Sigmoid colon (tissue), 7 donors: ENCODE data around the gene PIP4K2C. TPM values are rescaled to one million over a fixed set of nuclear protein-coding genes. Genes with fewer than 3 reads are reported as not detected.

Source experiments
- DNase-seq: peaks from one replicate; pipeline ENCODE4 v3.0.0-alpha.2; 2019
- H3K27ac ChIP-seq, 4 donors: fragments of 200-600 bp; sonication (generic); one replicate each; pipeline ENCODE4 v1.5.1; 2016 to 2019; ENCODE audit warnings: mild to moderate bottlenecking in 1 of 4
- H3K27me3 ChIP-seq, 3 donors: fragments of 200-600 bp; sonication (generic); one replicate each; pipeline ENCODE4 v1.5.1; 2019; ENCODE audit warnings: mild to moderate bottlenecking in 1 of 3
- H3K36me3 ChIP-seq, 4 donors: fragments of 200-600 bp; sonication (generic); one replicate each; pipeline ENCODE4 v1.5.1; 2016 to 2019
- H3K4me1 ChIP-seq, 4 donors: fragments of 200-600 bp; sonication (generic); one replicate each; pipeline ENCODE4 v1.5.1; 2017 to 2019
- H3K4me3 ChIP-seq, 4 donors: fragments of 200-600 bp; sonication (generic); one replicate each; pipeline ENCODE4 v1.5.1; 2017 to 2019; ENCODE audit warnings: mild to moderate bottlenecking in 2 of 4, moderate library complexity in 1 of 4
- H3K9me3 ChIP-seq, 4 donors: fragments of 200-600 bp in 3 of 4; sonication (generic) in 3 of 4; one replicate each; pipeline versions ENCODE4 v1.5.1 to v1.6.1; 2013 to 2019
- CTCF ChIP-seq, 4 experiments: fragments of 450-650 bp in 3 of 4; fragments of 200-600 bp in 1 of 4; IDR thresholded peaks; one replicate each; pipeline ENCODE4 v1.5.1; 2016 to 2019; ENCODE audit warnings: antibody characterized with exemption in 4 of 4, mild to moderate bottlenecking in 3 of 4, moderate library complexity in 2 of 4
- EP300 ChIP-seq, 4 donors: sonication (generic); formaldehyde crosslinking; IDR thresholded peaks; one replicate each; pipeline ENCODE4 v1.6.1; 2017; ENCODE audit warnings: antibody characterized with exemption in 4 of 4
- POLR2A ChIP-seq, 2 donors: fragments of 450-650 bp; IDR thresholded peaks; one replicate each; pipeline ENCODE4 v1.6.1; 2016; ENCODE audit warnings: antibody characterized with exemption in 2 of 2, mild to moderate bottlenecking in 2 of 2, moderate library complexity in 2 of 2
- POLR2AphosphoS5 ChIP-seq, 4 donors: sonication (generic); formaldehyde crosslinking; IDR thresholded peaks; one replicate each; pipeline ENCODE4 v1.6.1; 2017; ENCODE audit warnings: antibody characterized with exemption in 4 of 4
- WGBS, 2 donors: extraction: QIAGEN DNeasy Blood & Tissue Kit; methylation state at CpG; one replicate each; pipeline ENCODE4 v1.1.7; 2013; 5-methylcytosine and 5-hydroxymethylcytosine counted together
- intact Hi-C: fragments of 100-400 bp; cut with DNase I; formaldehyde crosslinking; loops from one replicate; pipeline ENCODE4 v1.15.1; 2023
- polyA plus RNA-seq, 3 donors: library from polyadenylated mRNA; stranded (reverse); fragments of 200-250 nt; gene quantifications; one replicate each; pipeline ENCODE4 v1.2.3, GENCODE V29; 2013
- total RNA-seq, 4 donors: library from RNA; depleted of rRNA; stranded (reverse); fragments of >200 nt; gene quantifications; one replicate each; pipeline ENCODE4 v1.1.0, GENCODE V29; 2016
- donor health status: healthy with polysubstance abuse.
- donor health status: Bipolar disorder and iron deficiency.
- donor health status: healthy.

PIP4K2C gene
- total and polyA plus RNA-seq, 7 donors, result 13.3 to 30.5 (median 21.0) TPM

- peak overlapping the region; percentile 97 to 99 (median 98) for H3K27ac ChIP-seq
- H3K4me3 ChIP-seq, result no peak overlapping the region
- no peaks in the 10 kb centered on the region for H3K9me3 ChIP-seq
- no peaks in the 10 kb centered on the region for H3K27me3 ChIP-seq
- H3K36me3 ChIP-seq, result peaks cover 0 to 28% (median 15%) of the 10 kb centered on the region in 4 donors
- intact Hi-C loops, result loop anchor here (5.0 kb wide), 1 partner anchor 60 kb away; the partner anchor contains the start of gene DCTN2
- peaks cover 0 to 53% (median 42%) of the 10 kb centered on the region in 4 donors for H3K4me1 ChIP-seq
- WGBS, 2 donors, result 95% methylated on average over 11 of the region's 11 CpGs
- no peak for TF ChIP-seq EP300 (IDR thresholded peaks at IDR 0.05)
- no peak for TF ChIP-seq POLR2AphosphoS5 (IDR thresholded peaks at IDR 0.05)
- no peak for TF ChIP-seq CTCF (IDR thresholded peaks at IDR 0.05)
- no peak for TF ChIP-seq POLR2A (IDR thresholded peaks at IDR 0.05)
- no peak for DNase-seq
Measured at GRCh38 chr12:57606821-57607220, 15.8 kb downstream of the PIP4K2C start.

- TF ChIP-seq CTCF (IDR thresholded peaks at IDR 0.05), result no peak
- no peak for TF ChIP-seq POLR2AphosphoS5 (IDR thresholded peaks at IDR 0.05)
- TF ChIP-seq POLR2A (IDR thresholded peaks at IDR 0.05), result no peak
- TF ChIP-seq EP300 (IDR thresholded peaks at IDR 0.05), result no peak
- intact Hi-C loops, result loop anchor here (5.0 kb wide), 1 partner anchor 61 kb away; the partner anchor contains the start of gene DCTN2
- H3K27ac ChIP-seq, result peak overlapping the region; percentile 96 to 97 (median 96)
- peaks cover 0 to 23% (median 15%) of the 10 kb centered on the region in 4 donors for H3K36me3 ChIP-seq
- H3K9me3 ChIP-seq, result no peaks in the 10 kb centered on the region
- no peak overlapping the region for H3K4me3 ChIP-seq
- WGBS, 2 donors, result 87 to 90% methylated on average over 12 of the region's 12 CpGs
- no peak for DNase-seq
- H3K4me1 ChIP-seq, result peaks cover 0 to 65% (median 53%) of the 10 kb centered on the region in 4 donors
- no peaks in the 10 kb centered on the region for H3K27me3 ChIP-seq
Measured at GRCh38 chr12:57607958-57608663, 17.1 kb downstream of the PIP4K2C start.

- TF ChIP-seq CTCF (IDR thresholded peaks at IDR 0.05), result no peak
- no peak for TF ChIP-seq EP300 (IDR thresholded peaks at IDR 0.05)
- TF ChIP-seq POLR2AphosphoS5 (IDR thresholded peaks at IDR 0.05), result no peak
- no peak for TF ChIP-seq POLR2A (IDR thresholded peaks at IDR 0.05)
- 71 to 82% methylated on average over 19 of the region's 19 CpGs for WGBS, 2 donors
- peaks cover 0 to 30% (median 18%) of the 10 kb centered on the region in 4 donors for H3K36me3 ChIP-seq
- peaks cover 0 to 70% (median 58%) of the 10 kb centered on the region in 4 donors for H3K4me1 ChIP-seq
- H3K4me3 ChIP-seq, result peak overlapping the region; percentile 67 to 95 (median 86)
- H3K9me3 ChIP-seq, result no peaks in the 10 kb centered on the region
- peak overlapping the region; percentile 96 to 97 (median 96) for H3K27ac ChIP-seq
- intact Hi-C loops, result loop anchor here (5.0 kb wide), 1 partner anchor 62 kb away; the partner anchor contains the start of gene DCTN2
- no peak for DNase-seq
- H3K27me3 ChIP-seq, result no peaks in the 10 kb centered on the region
Measured at GRCh38 chr12:57609101-57609780, 18.2 kb downstream of the PIP4K2C start.

- no peaks in the 10 kb centered on the region for H3K9me3 ChIP-seq
- intact Hi-C loops, result loop anchor here (2.0 to 5.0 kb wide), 3 partner anchors 63 to 523 kb away; partner anchors contain the start of genes DCTN2, DDIT3 and MBD6
- H3K36me3 ChIP-seq, result peaks cover 0 to 37% (median 21%) of the 10 kb centered on the region in 4 donors
- no peak for DNase-seq
- no peaks in the 10 kb centered on the region for H3K27me3 ChIP-seq
- H3K27ac ChIP-seq, result peak overlapping the region; percentile 96 to 97 (median 96)
- peaks cover 0 to 76% (median 66%) of the 10 kb centered on the region in 4 donors for H3K4me1 ChIP-seq
- no peak for TF ChIP-seq CTCF (IDR thresholded peaks at IDR 0.05)
- no peak for TF ChIP-seq POLR2A (IDR thresholded peaks at IDR 0.05)
- no peak for TF ChIP-seq EP300 (IDR thresholded peaks at IDR 0.05)
- peak overlapping the region; percentile 67 to 95 (median 86) for H3K4me3 ChIP-seq
- 31 to 34% methylated on average over 34 of the region's 34 CpGs for WGBS, 2 donors
Measured at GRCh38 chr12:57609781-57610553, 19.0 kb downstream of the PIP4K2C start.
